Measurements from ENCODE around the gene CCNA1. TPM values are rescaled to one million over a fixed set of nuclear protein-coding genes. Genes with fewer than 3 reads are reported as not detected.

Gene CCNA1
- total RNA-seq, 1 experiment from 2014 or later = 2.7 TPM

DNA sequence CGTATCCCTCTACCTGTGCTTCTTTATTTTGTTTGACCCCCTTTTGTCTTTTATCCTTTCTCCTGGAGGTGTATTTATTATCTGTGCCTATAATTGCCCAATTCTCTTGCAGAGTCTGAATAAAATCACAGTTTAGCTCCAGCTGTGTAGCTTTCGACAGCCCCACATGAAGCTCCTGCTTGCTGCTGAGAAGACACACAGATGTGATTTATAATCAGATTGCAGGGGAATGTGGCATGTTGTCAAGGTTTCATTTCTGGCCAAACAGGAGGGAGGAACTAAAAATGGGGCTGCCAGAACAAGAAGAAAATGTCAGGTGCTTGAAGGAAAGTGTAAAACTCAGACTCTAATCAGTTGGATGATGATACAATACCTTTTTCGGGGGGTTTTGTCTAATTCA, 22.7 kb downstream of the CCNA1 start:
- Histone ChIP-seq H3K4me1 (ENCODE audit: insufficient read depth, low read length) (peaks cover 9% of the 10 kb centered on the region), H2BK120ac (ENCODE audit: low read depth, low read length, poor library complexity, severe bottlenecking) (no peak overlapping the region), H3K27ac (ENCODE audit: insufficient read length, low read depth, low read length) (no peak overlapping the region), H3K23ac (ENCODE audit: insufficient read length, low read depth, low read length) (no peak overlapping the region), H2AK5ac (ENCODE audit: insufficient read length, low read length) (no peak overlapping the region), H3K4me2 (ENCODE audit: insufficient read depth, insufficient read length, low read length) (peak overlapping the region; percentile 1), H2AFZ (ENCODE audit: low read length) (no peak overlapping the region), H4K91ac (ENCODE audit: insufficient read length, low read depth, low read length) (no peak overlapping the region), H3K9me3 (ENCODE audit: control insufficient read depth, low read depth, low read length) (no peaks in the 10 kb centered on the region), H2BK15ac (ENCODE audit: low read depth, low read length) (no peak overlapping the region), H3K14ac (ENCODE audit: insufficient read depth, low read length) (no peak overlapping the region), H3K23me2 (ENCODE audit: insufficient read length, low read depth, low read length, poor library complexity, severe bottlenecking) (no peaks in the 10 kb centered on the region), H4K20me1 (ENCODE audit: control insufficient read depth, insufficient read depth, insufficient read length) (no peaks in the 10 kb centered on the region), H3K27me3 (ENCODE audit: insufficient read depth, low read length) (no peaks in the 10 kb centered on the region), H4K5ac (ENCODE audit: insufficient read length, low read depth, low read length) (no peak overlapping the region), H3K56ac (ENCODE audit: insufficient read length, low read depth, low read length) (no peak overlapping the region), H3T11ph (ENCODE audit: low read length) (no peak overlapping the region), H2BK20ac (ENCODE audit: low read depth, low read length, poor library complexity, severe bottlenecking) (no peak overlapping the region), H3K79me2 (ENCODE audit: insufficient read depth, low read length) (no peaks in the 10 kb centered on the region), H2BK5ac (ENCODE audit: insufficient read length, low read length) (no peak overlapping the region), H4K8ac (replicated peaks; ENCODE audit: insufficient read length, low read depth, low read length) (no peak overlapping the region), H3K18ac (ENCODE audit: insufficient read length, low read depth, low read length) (no peak overlapping the region), H3K79me1 (ENCODE audit: insufficient read depth, low read depth, low read length, poor library complexity, severe bottlenecking) (no peaks in the 10 kb centered on the region), H3K4ac (ENCODE audit: low read depth, low read length) (no peak overlapping the region), H3K9ac (ENCODE audit: extremely low read depth, insufficient read length, low read length) (no peak overlapping the region), H2BK12ac (ENCODE audit: insufficient read length, low read depth, low read length) (no peak overlapping the region)
- TF ChIP-seq, protein P1, sequence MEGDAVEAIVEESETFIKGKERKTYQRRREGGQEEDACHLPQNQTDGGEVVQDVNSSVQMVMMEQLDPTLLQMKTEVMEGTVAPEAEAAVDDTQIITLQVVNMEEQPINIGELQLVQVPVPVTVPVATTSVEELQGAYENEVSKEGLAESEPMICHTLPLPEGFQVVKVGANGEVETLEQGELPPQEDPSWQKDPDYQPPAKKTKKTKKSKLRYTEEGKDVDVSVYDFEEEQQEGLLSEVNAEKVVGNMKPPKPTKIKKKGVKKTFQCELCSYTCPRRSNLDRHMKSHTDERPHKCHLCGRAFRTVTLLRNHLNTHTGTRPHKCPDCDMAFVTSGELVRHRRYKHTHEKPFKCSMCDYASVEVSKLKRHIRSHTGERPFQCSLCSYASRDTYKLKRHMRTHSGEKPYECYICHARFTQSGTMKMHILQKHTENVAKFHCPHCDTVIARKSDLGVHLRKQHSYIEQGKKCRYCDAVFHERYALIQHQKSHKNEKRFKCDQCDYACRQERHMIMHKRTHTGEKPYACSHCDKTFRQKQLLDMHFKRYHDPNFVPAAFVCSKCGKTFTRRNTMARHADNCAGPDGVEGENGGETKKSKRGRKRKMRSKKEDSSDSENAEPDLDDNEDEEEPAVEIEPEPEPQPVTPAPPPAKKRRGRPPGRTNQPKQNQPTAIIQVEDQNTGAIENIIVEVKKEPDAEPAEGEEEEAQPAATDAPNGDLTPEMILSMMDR (conservative IDR thresholded peaks at IDR 0.05) = no peak
- Mint-ChIP-seq H3K4me3 (peak overlapping the region in 1 of 2 experiments; percentile 15; a peak in 1 of 5 replicates), H3K36me3 (ENCODE audit: insufficient read depth in 1 of 3, low read depth in 3 of 3) (no peaks in the 10 kb centered on the region), H3K9me3 (no peaks in the 10 kb centered on the region; a peak in 1 of 5 replicates), H3K27me3 (ENCODE audit: low read depth) (no peaks in the 10 kb centered on the region), H3K27ac (no peak overlapping the region), H3K4me1 (peaks cover 16 to 21% of the 10 kb centered on the region in 2 experiments)
- no peak for DNase-seq
- WGBS (ENCODE audit: extremely low coverage, insufficient read length, low lambda C conversion rate) = no CpG with 5 or more reads among the region's 3 CpGs
